Astrocyte (in vitro differentiated cells and primary cell): ENCODE measurements around the gene BCL2L1.

Experiments used
- EZH2 ChIP-seq: IDR thresholded peaks from 2 replicates; pipeline ENCODE4 v1.6.1; 2012; ENCODE audit warnings: mild to moderate bottlenecking, low read length, inconsistent platforms; ENCODE audit not compliant: insufficient read depth
- TF ChIP-seq, protein P1 (sequence below): IDR thresholded peaks from 2 replicates; pipeline ENCODE4 v1.5.1; 2011; ENCODE audit warnings: low read depth, mild to moderate bottlenecking, inconsistent platforms, low read length, moderate library complexity; ENCODE audit not compliant: insufficient read depth

GRCh38 chr20:31640259-31640658 is 82.4 kb downstream of the BCL2L1 start:
- TF ChIP-seq, protein P1, sequence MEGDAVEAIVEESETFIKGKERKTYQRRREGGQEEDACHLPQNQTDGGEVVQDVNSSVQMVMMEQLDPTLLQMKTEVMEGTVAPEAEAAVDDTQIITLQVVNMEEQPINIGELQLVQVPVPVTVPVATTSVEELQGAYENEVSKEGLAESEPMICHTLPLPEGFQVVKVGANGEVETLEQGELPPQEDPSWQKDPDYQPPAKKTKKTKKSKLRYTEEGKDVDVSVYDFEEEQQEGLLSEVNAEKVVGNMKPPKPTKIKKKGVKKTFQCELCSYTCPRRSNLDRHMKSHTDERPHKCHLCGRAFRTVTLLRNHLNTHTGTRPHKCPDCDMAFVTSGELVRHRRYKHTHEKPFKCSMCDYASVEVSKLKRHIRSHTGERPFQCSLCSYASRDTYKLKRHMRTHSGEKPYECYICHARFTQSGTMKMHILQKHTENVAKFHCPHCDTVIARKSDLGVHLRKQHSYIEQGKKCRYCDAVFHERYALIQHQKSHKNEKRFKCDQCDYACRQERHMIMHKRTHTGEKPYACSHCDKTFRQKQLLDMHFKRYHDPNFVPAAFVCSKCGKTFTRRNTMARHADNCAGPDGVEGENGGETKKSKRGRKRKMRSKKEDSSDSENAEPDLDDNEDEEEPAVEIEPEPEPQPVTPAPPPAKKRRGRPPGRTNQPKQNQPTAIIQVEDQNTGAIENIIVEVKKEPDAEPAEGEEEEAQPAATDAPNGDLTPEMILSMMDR: no peak
- no peak for TF ChIP-seq EZH2
